ENCODE measurements around the gene SSUH2. TPM values are rescaled to one million over a fixed set of nuclear protein-coding genes. Genes with fewer than 3 reads are reported as not detected.

The SSUH2 gene
- total RNA-seq, 4 donors from 2014 or later, result 0.15 to 0.33 TPM; not detected in 2

- intact Hi-C loops (cut with DNase I; ENCODE audit: low total_unique reads) (loop anchor here (1.0 to 10.0 kb wide), 3 partner anchors 111 to 1596 kb away; partner anchors contain the start of gene SETD5), in situ Hi-C loops (cut with MboI; ENCODE audit: low sequenced_read_pairs in 4 of 4) (loop anchor here in 2 of 4 donors (10.0 kb wide), 1 partner anchor 94 kb away; the partner anchor contains the start of gene LMCD1 (in 2 of the 2))
- Histone ChIP-seq H3K27me3 (no peaks in the 10 kb centered on the region), H3K4me3 (no peak overlapping the region), H3K9me3 (no peaks in the 10 kb centered on the region), H3K4me1 (peaks cover 63 to 70% of the 10 kb centered on the region in 2 donors), H3K27ac (peak overlapping the region; percentile 86 to 94 (median 88)), H3K36me3 (no peaks in the 10 kb centered on the region)
- TF ChIP-seq POLR2A (IDR thresholded peaks at IDR 0.05) (peak in 1 of 2 donors; percentile 19), CTCF (IDR thresholded peaks at IDR 0.05 in 4 of 5, conservative IDR thresholded peaks at IDR 0.05 in 1 of 5) (no peak)
- ATAC-seq (peak; percentile 70 to 75), DNase-seq (peak; percentile 67 to 80)
These were observed 45.5 kb downstream of the SSUH2 start for GRCh38 chr3:8599146-8599545.

GRCh38 chr3:8597219-8597853 is 47.3 kb downstream of the SSUH2 start:
- no peaks in the 10 kb centered on the region for H3K9me3 ChIP-seq
- in situ Hi-C loops (cut with MboI; ENCODE audit: low sequenced_read_pairs in 4 of 4), result loop anchor here in 2 of 4 donors (10.0 kb wide), 1 partner anchor 93 kb away; the partner anchor contains the start of gene LMCD1 (in 2 of the 2)
- ATAC-seq (no peak), DNase-seq (no peak)
- H3K4me3 ChIP-seq, result no peak overlapping the region
- intact Hi-C loops (cut with DNase I; ENCODE audit: low total_unique reads), result loop anchor here (5.0 to 10.0 kb wide), 2 partner anchors 800 to 1597 kb away; partner anchors contain the start of gene SETD5
- peak overlapping the region; percentile 86 to 94 (median 88) for H3K27ac ChIP-seq
- no peaks in the 10 kb centered on the region for H3K27me3 ChIP-seq
- no peak for TF ChIP-seq POLR2A (IDR thresholded peaks at IDR 0.05)
- TF ChIP-seq CTCF (IDR thresholded peaks at IDR 0.05 in 4 of 5, conservative IDR thresholded peaks at IDR 0.05 in 1 of 5), result no peak
- H3K36me3 ChIP-seq, result no peaks in the 10 kb centered on the region
- peaks cover 70 to 75% of the 10 kb centered on the region in 2 donors for H3K4me1 ChIP-seq

- TF ChIP-seq CTCF (IDR thresholded peaks at IDR 0.05 in 4 of 5, conservative IDR thresholded peaks at IDR 0.05 in 1 of 5), result no peak
- no peak for TF ChIP-seq POLR2A (IDR thresholded peaks at IDR 0.05)
- peak; percentile 12 to 22 for ATAC-seq
- intact Hi-C loops (cut with DNase I; ENCODE audit: low total_unique reads), result loop anchor here (1.0 to 10.0 kb wide), 3 partner anchors 86 to 1598 kb away; partner anchors contain the start of gene SETD5
- peak; percentile 68 to 84 for DNase-seq
- no peaks in the 10 kb centered on the region for H3K9me3 ChIP-seq
- H3K27me3 ChIP-seq, result no peaks in the 10 kb centered on the region
- peaks cover 77 to 83% of the 10 kb centered on the region in 2 donors for H3K4me1 ChIP-seq
- in situ Hi-C loops (cut with MboI; ENCODE audit: low sequenced_read_pairs in 4 of 4), result loop anchor here in 2 of 4 donors (10.0 kb wide), 1 partner anchor 92 kb away; the partner anchor contains the start of gene LMCD1 (in 2 of the 2)
- no peaks in the 10 kb centered on the region for H3K36me3 ChIP-seq
- no peak overlapping the region for H3K4me3 ChIP-seq
- H3K27ac ChIP-seq, result peak overlapping the region; percentile 86 to 94 (median 88)
These were observed 48.0 kb downstream of the SSUH2 start for GRCh38 chr3:8596321-8597218.

- intact Hi-C loops (cut with DNase I; ENCODE audit: low total_unique reads), result loop anchor here (1.0 to 10.0 kb wide), 3 partner anchors 85 to 1599 kb away; partner anchors contain the start of gene SETD5
These were observed 48.9 kb downstream of the SSUH2 start for GRCh38 chr3:8595695-8596115.

More at GRCh38 chr3:8595695-8596115, 48.9 kb downstream of the SSUH2 start:
- Histone ChIP-seq H3K4me1 (peaks cover 85 to 91% of the 10 kb centered on the region in 2 donors), H3K4me3 (no peak overlapping the region), H3K27me3 (no peaks in the 10 kb centered on the region), H3K36me3 (no peaks in the 10 kb centered on the region), H3K9me3 (no peaks in the 10 kb centered on the region), H3K27ac (peak overlapping the region; percentile 86 to 94 (median 88))
- in situ Hi-C loops (cut with MboI; ENCODE audit: low sequenced_read_pairs in 4 of 4), result loop anchor here in 2 of 4 donors (10.0 kb wide), 1 partner anchor 91 kb away; the partner anchor contains the start of gene LMCD1 (in 2 of the 2)
- ATAC-seq, result peak in 1 of 2 donors; percentile 16
- DNase-seq, result peak; percentile 45 to 49
- TF ChIP-seq POLR2A (IDR thresholded peaks at IDR 0.05) (no peak), CTCF (IDR thresholded peaks at IDR 0.05 in 4 of 5, conservative IDR thresholded peaks at IDR 0.05 in 1 of 5) (no peak)

Data from gastrocnemius medialis (tissue), 4 donors.